ENCODE results near the gene WNT9A. TPM values are rescaled to one million over a fixed set of nuclear protein-coding genes. Genes with fewer than 3 reads are reported as not detected.

WNT9A gene
- total RNA-seq, 1 experiment from 2014 or later, result not detected

- no peak overlapping the region for H3K4me3 ChIP-seq (ENCODE audit: low read depth, low read length, poor library complexity, severe bottlenecking)
- no peak for DNase-seq (ENCODE audit: low spot score)
- no peaks in the 10 kb centered on the region for H3K9me3 ChIP-seq (ENCODE audit: low read depth, low read length, poor library complexity, severe bottlenecking)
- intact Hi-C loops (cut with micrococcal nuclease; ENCODE audit: unreplicated experiment), result no loop called here
- CTCF ChIA-PET, result no interaction called here
- no peak for TF ChIP-seq CTCF (conservative IDR thresholded peaks at IDR 0.05; ENCODE audit: low read depth, low read length)
- no peak for TF ChIP-seq EZH2 (IDR thresholded peaks at IDR 0.05; ENCODE audit: borderline replicate concordance, low read depth, low read length, poor library complexity, severe bottlenecking)
- H3K27me3 ChIP-seq (replicated peaks; ENCODE audit: insufficient read depth, low read depth, low read length, poor library complexity), result no peaks in the 10 kb centered on the region
- no TSS peak for BruUV-seq (replicated peaks)
- no peaks in the 10 kb centered on the region for H3K36me3 ChIP-seq (ENCODE audit: insufficient read depth, low read length, poor library complexity, severe bottlenecking)
- POLR2A ChIA-PET (ENCODE audit: low non-redundant PET), result no interaction called here
- no peak overlapping the region for H3K27ac ChIP-seq (ENCODE audit: low read depth, low read length, poor library complexity, severe bottlenecking)
- no peaks in the 10 kb centered on the region for H3K4me1 ChIP-seq (ENCODE audit: insufficient read depth, low read length, poor library complexity, severe bottlenecking)
Measured at GRCh38 chr1:227890451-227891222, 57.1 kb downstream of the WNT9A start.

- ChIA-PET POLR2A (ENCODE audit: low non-redundant PET) (no interaction called here), CTCF (no interaction called here)
- Histone ChIP-seq H3K36me3 (ENCODE audit: insufficient read depth, low read length, poor library complexity, severe bottlenecking) (no peaks in the 10 kb centered on the region), H3K4me1 (ENCODE audit: insufficient read depth, low read length, poor library complexity, severe bottlenecking) (no peaks in the 10 kb centered on the region), H3K27me3 (replicated peaks; ENCODE audit: insufficient read depth, low read depth, low read length, poor library complexity) (no peaks in the 10 kb centered on the region), H3K27ac (ENCODE audit: low read depth, low read length, poor library complexity, severe bottlenecking) (no peak overlapping the region), H3K4me3 (ENCODE audit: low read depth, low read length, poor library complexity, severe bottlenecking) (no peak overlapping the region), H3K9me3 (ENCODE audit: low read depth, low read length, poor library complexity, severe bottlenecking) (no peaks in the 10 kb centered on the region)
- TF ChIP-seq EZH2 (IDR thresholded peaks at IDR 0.05; ENCODE audit: borderline replicate concordance, low read depth, low read length, poor library complexity, severe bottlenecking), result no peak
- TF ChIP-seq CTCF (conservative IDR thresholded peaks at IDR 0.05; ENCODE audit: low read depth, low read length), result no peak
- intact Hi-C loops (cut with micrococcal nuclease; ENCODE audit: unreplicated experiment), result no loop called here
- BruUV-seq (replicated peaks), result no TSS peak
- no peak for DNase-seq (ENCODE audit: low spot score)
Measured at GRCh38 chr1:227889863-227890405, 57.8 kb downstream of the WNT9A start.

- H3K4me3 ChIP-seq (ENCODE audit: low read depth, low read length, poor library complexity, severe bottlenecking), result no peak overlapping the region
- no peaks in the 10 kb centered on the region for H3K27me3 ChIP-seq (replicated peaks; ENCODE audit: insufficient read depth, low read depth, low read length, poor library complexity)
- no TSS peak for BruUV-seq (replicated peaks)
- TF ChIP-seq CTCF (conservative IDR thresholded peaks at IDR 0.05; ENCODE audit: low read depth, low read length), result no peak
- no peak for TF ChIP-seq EZH2 (IDR thresholded peaks at IDR 0.05; ENCODE audit: borderline replicate concordance, low read depth, low read length, poor library complexity, severe bottlenecking)
- H3K9me3 ChIP-seq (ENCODE audit: low read depth, low read length, poor library complexity, severe bottlenecking), result no peaks in the 10 kb centered on the region
- no peaks in the 10 kb centered on the region for H3K36me3 ChIP-seq (ENCODE audit: insufficient read depth, low read length, poor library complexity, severe bottlenecking)
- no peaks in the 10 kb centered on the region for H3K4me1 ChIP-seq (ENCODE audit: insufficient read depth, low read length, poor library complexity, severe bottlenecking)
- DNase-seq (ENCODE audit: low spot score), result no peak
- POLR2A ChIA-PET (ENCODE audit: low non-redundant PET), result no interaction called here
- no peak overlapping the region for H3K27ac ChIP-seq (ENCODE audit: low read depth, low read length, poor library complexity, severe bottlenecking)
- intact Hi-C loops (cut with micrococcal nuclease; ENCODE audit: unreplicated experiment), result no loop called here
- CTCF ChIA-PET, result no interaction called here
Measured at GRCh38 chr1:227889047-227889862, 58.5 kb downstream of the WNT9A start.

Measured in A673 (cell line).